ENCODE results near the gene ALCAM.

The ALCAM gene

GRCh38 chr3:105347625-105348302, 18.9 kb upstream of the ALCAM start:
- H3K4me3 ChIP-seq (ENCODE audit: low read length), result no peak overlapping the region
- H3K36me3 ChIP-seq (ENCODE audit: control insufficient read depth, insufficient read depth, low read length), result no peaks in the 10 kb centered on the region
- no peaks in the 10 kb centered on the region for H3K27me3 ChIP-seq (ENCODE audit: control insufficient read depth, insufficient read depth, low read length)
- H3K4me1 ChIP-seq (ENCODE audit: control insufficient read depth, insufficient read depth, low read length), result no peaks in the 10 kb centered on the region
- no peak overlapping the region for H3K9ac ChIP-seq (ENCODE audit: low read length)
- no peak overlapping the region for H3K27ac ChIP-seq (ENCODE audit: low read depth, low read length)

- Histone ChIP-seq H3K27ac (ENCODE audit: low read depth, low read length) (no peak overlapping the region), H3K4me3 (ENCODE audit: low read length) (no peak overlapping the region), H3K4me1 (ENCODE audit: control insufficient read depth, insufficient read depth, low read length) (no peaks in the 10 kb centered on the region), H3K36me3 (ENCODE audit: control insufficient read depth, insufficient read depth, low read length) (no peaks in the 10 kb centered on the region), H3K27me3 (ENCODE audit: control insufficient read depth, insufficient read depth, low read length) (no peaks in the 10 kb centered on the region), H3K9ac (ENCODE audit: low read length) (no peak overlapping the region)
These were observed 18.4 kb upstream of the ALCAM start for GRCh38 chr3:105348307-105348706.

- Histone ChIP-seq H3K27me3 (ENCODE audit: control insufficient read depth, insufficient read depth, low read length) (peaks cover 5% of the 10 kb centered on the region), H3K4me1 (ENCODE audit: control insufficient read depth, insufficient read depth, low read length) (no peaks in the 10 kb centered on the region), H3K36me3 (ENCODE audit: control insufficient read depth, insufficient read depth, low read length) (no peaks in the 10 kb centered on the region), H3K4me3 (ENCODE audit: low read length) (no peak overlapping the region), H3K27ac (ENCODE audit: low read depth, low read length) (no peak overlapping the region), H3K9ac (ENCODE audit: low read length) (no peak overlapping the region)
These were observed 16.9 kb upstream of the ALCAM start for GRCh38 chr3:105349684-105350387.

- Histone ChIP-seq H3K27me3 (ENCODE audit: control insufficient read depth, insufficient read depth, low read length) (peaks cover 5% of the 10 kb centered on the region), H3K9ac (ENCODE audit: low read length) (no peak overlapping the region), H3K27ac (ENCODE audit: low read depth, low read length) (no peak overlapping the region), H3K4me1 (ENCODE audit: control insufficient read depth, insufficient read depth, low read length) (no peaks in the 10 kb centered on the region), H3K4me3 (ENCODE audit: low read length) (no peak overlapping the region), H3K36me3 (ENCODE audit: control insufficient read depth, insufficient read depth, low read length) (no peaks in the 10 kb centered on the region)
These were observed 14.9 kb upstream of the ALCAM start for GRCh38 chr3:105351821-105352220.

GRCh38 chr3:105352976-105353375, 13.7 kb upstream of the ALCAM start:
- Histone ChIP-seq H3K36me3 (ENCODE audit: control insufficient read depth, insufficient read depth, low read length) (no peaks in the 10 kb centered on the region), H3K9ac (ENCODE audit: low read length) (no peak overlapping the region), H3K27me3 (ENCODE audit: control insufficient read depth, insufficient read depth, low read length) (peaks cover 5% of the 10 kb centered on the region), H3K4me3 (ENCODE audit: low read length) (no peak overlapping the region), H3K27ac (ENCODE audit: low read depth, low read length) (no peak overlapping the region), H3K4me1 (ENCODE audit: control insufficient read depth, insufficient read depth, low read length) (no peaks in the 10 kb centered on the region)

GRCh38 chr3:105353485-105354161, 13.1 kb upstream of the ALCAM start:
- Histone ChIP-seq H3K4me1 (ENCODE audit: control insufficient read depth, insufficient read depth, low read length) (no peaks in the 10 kb centered on the region), H3K9ac (ENCODE audit: low read length) (no peak overlapping the region), H3K27ac (ENCODE audit: low read depth, low read length) (no peak overlapping the region), H3K27me3 (ENCODE audit: control insufficient read depth, insufficient read depth, low read length) (peaks cover 5% of the 10 kb centered on the region), H3K4me3 (ENCODE audit: low read length) (peak overlapping the region; percentile 29), H3K36me3 (ENCODE audit: control insufficient read depth, insufficient read depth, low read length) (no peaks in the 10 kb centered on the region)

- Histone ChIP-seq H3K36me3 (ENCODE audit: control insufficient read depth, insufficient read depth, low read length) (no peaks in the 10 kb centered on the region), H3K27ac (ENCODE audit: low read depth, low read length) (no peak overlapping the region), H3K4me3 (ENCODE audit: low read length) (no peak overlapping the region), H3K9ac (ENCODE audit: low read length) (no peak overlapping the region), H3K4me1 (ENCODE audit: control insufficient read depth, insufficient read depth, low read length) (no peaks in the 10 kb centered on the region), H3K27me3 (ENCODE audit: control insufficient read depth, insufficient read depth, low read length) (peaks cover 5% of the 10 kb centered on the region)
These were observed 12.3 kb upstream of the ALCAM start for GRCh38 chr3:105354429-105354828.

GRCh38 chr3:105355408-105356061, 11.2 kb upstream of the ALCAM start:
- H3K27ac ChIP-seq (ENCODE audit: low read depth, low read length), result no peak overlapping the region
- no peaks in the 10 kb centered on the region for H3K36me3 ChIP-seq (ENCODE audit: control insufficient read depth, insufficient read depth, low read length)

GRCh38 chr3:105356396-105356795, 10.3 kb upstream of the ALCAM start:
- H3K9ac ChIP-seq (ENCODE audit: low read length), result no peak overlapping the region
- no peak overlapping the region for H3K27ac ChIP-seq (ENCODE audit: low read depth, low read length)
- H3K27me3 ChIP-seq (ENCODE audit: control insufficient read depth, insufficient read depth, low read length), result peaks cover 5% of the 10 kb centered on the region
- H3K4me1 ChIP-seq (ENCODE audit: control insufficient read depth, insufficient read depth, low read length), result no peaks in the 10 kb centered on the region
- no peaks in the 10 kb centered on the region for H3K36me3 ChIP-seq (ENCODE audit: control insufficient read depth, insufficient read depth, low read length)
- H3K4me3 ChIP-seq (ENCODE audit: low read length), result no peak overlapping the region

More at GRCh38 chr3:105355408-105356061, 11.2 kb upstream of the ALCAM start:
- Histone ChIP-seq H3K4me3 (ENCODE audit: low read length) (no peak overlapping the region), H3K9ac (ENCODE audit: low read length) (no peak overlapping the region), H3K27me3 (ENCODE audit: control insufficient read depth, insufficient read depth, low read length) (peaks cover 5% of the 10 kb centered on the region), H3K4me1 (ENCODE audit: control insufficient read depth, insufficient read depth, low read length) (no peaks in the 10 kb centered on the region)

- H3K9ac ChIP-seq (ENCODE audit: low read length), result no peak overlapping the region
- no peaks in the 10 kb centered on the region for H3K36me3 ChIP-seq (ENCODE audit: control insufficient read depth, insufficient read depth, low read length)
- no peaks in the 10 kb centered on the region for H3K4me1 ChIP-seq (ENCODE audit: control insufficient read depth, insufficient read depth, low read length)
- peaks cover 5% of the 10 kb centered on the region for H3K27me3 ChIP-seq (ENCODE audit: control insufficient read depth, insufficient read depth, low read length)
- no peak overlapping the region for H3K27ac ChIP-seq (ENCODE audit: low read depth, low read length)
- H3K4me3 ChIP-seq (ENCODE audit: low read length), result no peak overlapping the region
These were observed 9.7 kb upstream of the ALCAM start for GRCh38 chr3:105356988-105357387.

GRCh38 chr3:105359098-105359762, 7.5 kb upstream of the ALCAM start:
- Histone ChIP-seq H3K4me1 (ENCODE audit: control insufficient read depth, insufficient read depth, low read length) (no peaks in the 10 kb centered on the region), H3K9ac (ENCODE audit: low read length) (no peak overlapping the region), H3K4me3 (ENCODE audit: low read length) (no peak overlapping the region), H3K27ac (ENCODE audit: low read depth, low read length) (no peak overlapping the region), H3K27me3 (ENCODE audit: control insufficient read depth, insufficient read depth, low read length) (no peaks in the 10 kb centered on the region), H3K36me3 (ENCODE audit: control insufficient read depth, insufficient read depth, low read length) (no peaks in the 10 kb centered on the region)

- Histone ChIP-seq H3K4me3 (ENCODE audit: low read length) (no peak overlapping the region), H3K27ac (ENCODE audit: low read depth, low read length) (no peak overlapping the region), H3K27me3 (ENCODE audit: control insufficient read depth, insufficient read depth, low read length) (no peaks in the 10 kb centered on the region), H3K9ac (ENCODE audit: low read length) (no peak overlapping the region), H3K36me3 (ENCODE audit: control insufficient read depth, insufficient read depth, low read length) (no peaks in the 10 kb centered on the region), H3K4me1 (ENCODE audit: control insufficient read depth, insufficient read depth, low read length) (no peaks in the 10 kb centered on the region)
These were observed 6.7 kb upstream of the ALCAM start for GRCh38 chr3:105360003-105360402.
